Spinal cord (tissue), 10 donors: Measurements from ENCODE around the gene NPIPB2. TPM values are rescaled to one million over a fixed set of nuclear protein-coding genes. Genes with fewer than 3 reads are reported as not detected.
"Not testable (repeated sequence)": the region's sequence is repeated elsewhere in the genome, so short reads cannot be mapped to it uniquely, and the experiment has no call there.

Experiments
- DNase-seq, 6 donors: peaks; one replicate each; pipeline versions ENCODE4 v3.0.0 to v3.0.0-alpha.2; 2013 to 2015; ENCODE audit warnings: low spot score in 6 of 6, low read depth in 4 of 6
- H3K27ac ChIP-seq: one replicate; pipeline ENCODE4 v1.5.1; 2013; ENCODE audit warnings: low read depth, low read length, control low read depth
- H3K27me3 ChIP-seq: one replicate; pipeline ENCODE4 v1.6.1; 2013; ENCODE audit warnings: low read length; ENCODE audit not compliant: control insufficient read depth, insufficient read depth
- H3K36me3 ChIP-seq: one replicate; pipeline ENCODE4 v1.6.1; 2013; ENCODE audit warnings: low read length; ENCODE audit not compliant: control insufficient read depth, insufficient read depth
- H3K4me1 ChIP-seq: one replicate; pipeline ENCODE4 v1.6.1; 2013; ENCODE audit warnings: low read length; ENCODE audit not compliant: control insufficient read depth, insufficient read depth
- H3K4me3 ChIP-seq: one replicate; pipeline ENCODE4 v1.5.1; 2013; ENCODE audit warnings: low read depth, low read length, control low read depth
- H3K9me3 ChIP-seq: one replicate; pipeline ENCODE4 v1.6.1; 2013; ENCODE audit warnings: low read length; ENCODE audit not compliant: control insufficient read depth, insufficient read depth
- WGBS: methylation state at CpG from one replicate; pipeline ENCODE4 v1.1.5; 2013; ENCODE audit warnings: missing lambda C conversion rate; ENCODE audit not compliant: insufficient coverage; 5-methylcytosine and 5-hydroxymethylcytosine counted together
- long read RNA-seq, 4 donors: transcript quantifications; one replicate each; lab custom pipeline, GENCODE V29; 2026
- polyA plus RNA-seq, 2 donors: library from polyadenylated mRNA; unstranded; fragments of 120-200 nt; gene quantifications; one replicate each; pipeline ENCODE4 v1.2.1, GENCODE V29; 2013; ENCODE audit not compliant: insufficient read length in 2 of 2
- total RNA-seq, 2 donors: library from RNA; depleted of rRNA in 1 of 2; stranded (reverse); fragments of 120-200 nt in 1 of 2; fragments of >200 nt in 1 of 2; gene quantifications; one replicate each; pipeline versions ENCODE4 v1.2.3 to v1.2.4, GENCODE V29; 2013 to 2014
- donor health status: healthy.

Gene NPIPB2
- 1 to 10 TPM; 4.6 to 5.0 TPM for total RNA-seq
- polyA plus RNA-seq, result 1 to 10 TPM; 3.5 to 5.6 TPM
- long read RNA-seq, donor 1, partial matches to known transcripts, result 6 of 6 reads
- long read RNA-seq, donor 1, other reads (novel, unspliced or antisense), result 0 of 6 reads
- long read RNA-seq, donor 2, result 0 reads
- long read RNA-seq, donor 3, result 0 reads
- long read RNA-seq, donor 4, result 0 reads

- H3K36me3 ChIP-seq, H3K27me3 ChIP-seq, H3K9me3 ChIP-seq, H3K27ac ChIP-seq, H3K4me3 ChIP-seq, DNase-seq, H3K4me1 ChIP-seq: not testable (repeated sequence)
- no CpG with 5 or more reads among the region's 4 CpGs for WGBS
These were observed at the start of gene NPIPB2 for GRCh38 chr16:11941945-11942344. Gene NPIPB2 (minus strand): TSS chr16:11942045. CDS start chr16:11942045, 0 bp downstream.

DNA sequence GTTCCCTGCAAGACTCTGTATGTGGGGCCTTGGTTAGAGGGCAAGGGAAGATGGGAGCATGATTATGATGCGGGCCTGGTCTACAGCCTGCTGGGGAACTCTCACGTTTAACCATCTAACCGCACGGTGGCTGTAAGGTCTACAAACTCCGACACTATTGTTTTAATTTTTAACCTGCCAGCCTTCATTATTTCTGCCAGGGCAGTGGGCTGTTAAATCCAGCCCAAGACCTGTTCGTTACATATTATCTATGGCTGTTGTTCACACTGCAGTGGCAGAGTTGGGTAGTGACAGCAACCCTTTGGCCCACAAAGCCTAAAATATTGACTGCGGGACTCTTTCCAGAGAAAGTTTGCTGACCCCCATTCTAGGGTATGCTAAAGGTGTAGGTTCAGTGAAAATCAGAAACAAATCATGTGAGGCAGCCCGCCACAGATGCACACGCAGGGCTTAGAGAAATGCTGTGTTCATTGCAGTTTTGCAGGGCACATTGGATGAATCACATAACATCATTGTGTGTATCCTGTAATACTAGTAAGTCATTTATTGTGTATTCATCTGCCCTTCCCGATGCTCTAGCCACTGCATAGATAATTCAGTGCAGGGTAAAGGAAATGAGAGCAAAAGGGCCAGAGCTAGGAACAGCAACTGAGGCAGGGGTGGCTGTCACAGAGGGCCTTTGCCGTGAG lies 49.0 kb upstream of the NPIPB2 start:
- Histone ChIP-seq H3K27ac (no peak overlapping the region), H3K4me1 (no peaks in the 10 kb centered on the region), H3K4me3 (no peak overlapping the region), H3K27me3 (no peaks in the 10 kb centered on the region), H3K36me3 (no peaks in the 10 kb centered on the region), H3K9me3 (no peaks in the 10 kb centered on the region)
- no peak for DNase-seq
- WGBS, result 75% methylated on average over 6 of the region's 11 CpGs

GRCh38 chr16:11988258-11988978 lies 46.6 kb upstream of the NPIPB2 start:
- 80% methylated on average over 1 of the region's 5 CpGs for WGBS
- DNase-seq, result no peak
- H3K9me3 ChIP-seq, result no peaks in the 10 kb centered on the region
- H3K27me3 ChIP-seq, result no peaks in the 10 kb centered on the region
- H3K36me3 ChIP-seq, result peaks cover 4% of the 10 kb centered on the region
- H3K4me1 ChIP-seq, result no peaks in the 10 kb centered on the region
- no peak overlapping the region for H3K4me3 ChIP-seq
- no peak overlapping the region for H3K27ac ChIP-seq

- Histone ChIP-seq H3K27me3 (no peaks in the 10 kb centered on the region), H3K4me3 (no peak overlapping the region), H3K27ac (no peak overlapping the region), H3K36me3 (peaks cover 4% of the 10 kb centered on the region), H3K9me3 (no peaks in the 10 kb centered on the region), H3K4me1 (no peaks in the 10 kb centered on the region)
- DNase-seq, result no peak
- 100% methylated on average over 1 of the region's 12 CpGs for WGBS
These were observed 44.7 kb upstream of the NPIPB2 start for GRCh38 chr16:11986521-11987057.

DNA sequence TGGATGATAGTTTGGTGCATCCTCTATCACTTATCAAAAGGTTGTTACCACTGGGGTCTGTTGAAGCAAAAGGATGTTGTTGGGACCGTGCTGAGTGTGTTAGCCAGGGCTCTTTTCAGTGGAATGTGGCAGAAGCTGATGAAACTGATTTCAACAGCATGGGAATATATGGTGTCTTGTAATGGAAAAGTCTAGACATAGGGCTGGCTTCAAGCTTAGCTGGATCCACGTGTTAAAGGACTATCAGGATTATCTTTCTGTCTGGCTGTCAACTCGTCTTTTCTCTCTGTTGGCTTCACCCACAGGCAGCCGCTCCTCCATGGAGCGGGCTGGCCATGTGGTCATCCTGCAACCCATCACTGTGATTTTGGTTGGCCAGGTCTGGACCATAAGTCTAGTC lies 43.4 kb upstream of the NPIPB2 start:
- Histone ChIP-seq H3K27me3 (no peaks in the 10 kb centered on the region), H3K9me3 (no peaks in the 10 kb centered on the region), H3K27ac (no peak overlapping the region), H3K4me3 (no peak overlapping the region), H3K4me1 (no peaks in the 10 kb centered on the region), H3K36me3 (peaks cover 4% of the 10 kb centered on the region)
- DNase-seq, result no peak
- 89% methylated on average over 3 of the region's 5 CpGs for WGBS

DNA sequence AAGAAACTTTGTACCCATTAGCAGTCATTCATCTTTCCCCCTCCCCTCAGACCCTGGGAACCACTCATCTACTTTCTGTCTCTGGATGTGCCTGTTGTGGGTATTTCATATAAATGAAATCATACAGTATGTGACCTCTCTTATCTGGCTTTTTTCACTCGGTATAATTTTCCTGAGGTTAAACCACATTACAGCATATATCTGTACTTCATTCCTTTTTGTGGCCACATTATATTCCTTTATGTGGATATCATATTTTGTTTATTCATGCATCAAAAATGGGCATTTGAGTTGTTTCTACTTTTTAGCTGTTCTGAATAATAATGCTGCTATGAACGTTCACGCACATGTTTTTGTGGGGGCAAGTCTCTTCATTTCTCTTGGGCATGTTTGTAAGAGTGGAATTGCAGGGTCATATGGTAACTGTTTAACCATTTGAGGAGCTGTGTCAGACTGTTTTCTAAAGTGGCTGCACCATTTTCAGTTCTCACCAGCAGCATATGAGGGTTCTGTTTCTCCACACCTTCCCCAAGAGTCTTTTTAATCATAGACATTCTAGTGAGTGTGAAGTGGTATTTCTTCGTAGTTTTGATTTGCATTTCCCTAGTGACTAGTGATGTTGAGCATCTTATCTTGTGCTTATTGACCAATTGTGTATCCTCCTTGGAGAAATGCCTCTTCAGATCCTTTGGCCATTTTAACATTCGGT lies 38.4 kb upstream of the NPIPB2 start:
- 68% methylated on average over 2 of the region's 5 CpGs for WGBS
- no peaks in the 10 kb centered on the region for H3K27me3 ChIP-seq
- no peak for DNase-seq
- no peak overlapping the region for H3K4me3 ChIP-seq
- H3K4me1 ChIP-seq, result peaks cover 20% of the 10 kb centered on the region
- no peaks in the 10 kb centered on the region for H3K9me3 ChIP-seq
- H3K36me3 ChIP-seq, result peaks cover 4% of the 10 kb centered on the region
- no peak overlapping the region for H3K27ac ChIP-seq

DNA sequence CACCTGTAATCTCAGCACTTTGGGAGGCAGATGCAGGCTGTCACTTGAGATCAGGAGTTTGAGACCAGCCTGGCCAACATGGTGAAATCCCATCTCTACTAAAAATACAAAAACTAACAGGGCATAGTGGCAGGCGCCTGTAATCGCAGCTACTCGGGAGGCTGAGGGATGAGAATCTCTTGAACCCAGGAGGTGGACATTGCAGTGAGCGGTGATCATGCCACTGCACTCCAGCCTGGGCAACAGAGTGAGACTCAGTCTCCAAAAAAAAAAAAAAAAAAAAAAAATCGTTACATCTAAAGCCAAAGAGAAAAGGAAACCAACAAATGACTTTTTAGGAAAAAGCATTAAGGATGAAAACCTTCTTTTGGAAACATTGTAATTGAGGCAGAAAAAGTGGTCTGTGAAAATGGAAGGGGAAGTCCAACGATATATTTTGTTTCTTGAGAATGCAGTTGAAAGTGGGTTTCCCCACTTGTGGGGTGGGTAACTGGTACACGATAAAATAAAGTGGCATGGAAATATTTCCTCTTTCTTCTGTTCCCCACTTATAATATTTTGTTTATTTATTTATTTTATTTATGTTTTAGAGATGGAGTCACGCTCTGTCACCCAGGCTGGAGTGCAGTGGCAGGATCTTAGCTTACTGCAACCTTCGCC lies 37.3 kb upstream of the NPIPB2 start:
- Histone ChIP-seq H3K4me1 (peaks cover 21% of the 10 kb centered on the region), H3K36me3 (no peaks in the 10 kb centered on the region), H3K27me3 (no peaks in the 10 kb centered on the region), H3K9me3 (no peaks in the 10 kb centered on the region), H3K4me3 (no peak overlapping the region), H3K27ac (no peak overlapping the region)
- DNase-seq, result no peak
- 100% methylated on average over 1 of the region's 9 CpGs for WGBS

GRCh38 chr16:11978080-11978479 lies 36.2 kb upstream of the NPIPB2 start:
- Histone ChIP-seq H3K27ac (no peak overlapping the region), H3K4me1 (peaks cover 21% of the 10 kb centered on the region), H3K4me3 (no peak overlapping the region), H3K27me3 (no peaks in the 10 kb centered on the region), H3K9me3 (no peaks in the 10 kb centered on the region), H3K36me3 (no peaks in the 10 kb centered on the region)
- WGBS, result 100% methylated on average over 1 of the region's 2 CpGs
- no peak for DNase-seq
